GM12892 (cell line): Measurements from ENCODE around the gene ZNF442.

Experiments
- POLR2A ChIP-seq: IDR thresholded peaks from 2 replicates; pipeline ENCODE4 v1.6.1; 2011; ENCODE audit warnings: low read depth, low read length, control low read depth
- POLR2AphosphoS5 ChIP-seq: IDR thresholded peaks from 2 replicates; pipeline ENCODE4 v1.6.1; 2011; ENCODE audit warnings: low read depth, low read length, control low read depth
- TAF1 ChIP-seq: IDR thresholded peaks from 2 replicates; pipeline ENCODE4 v1.6.1; 2011; ENCODE audit warnings: low read depth, mild to moderate bottlenecking, control low read depth, low read length, borderline replicate concordance

GRCh38 chr19:12345197-12345596, 20.3 kb downstream of the ZNF442 start:
- no peak for TF ChIP-seq POLR2AphosphoS5
- no peak for TF ChIP-seq POLR2A
- no peak for TF ChIP-seq TAF1
